ENCODE measurements around the gene PTGFRN. TPM values are rescaled to one million over a fixed set of nuclear protein-coding genes. Genes with fewer than 3 reads are reported as not detected.
A peak's percentile ranks its signal among the peaks of the same experiment; 100 is the strongest.

Gene PTGFRN
- total RNA-seq, 8 experiments from 2014 or later = 30.3 to 246 (median 88.4) TPM

DNA sequence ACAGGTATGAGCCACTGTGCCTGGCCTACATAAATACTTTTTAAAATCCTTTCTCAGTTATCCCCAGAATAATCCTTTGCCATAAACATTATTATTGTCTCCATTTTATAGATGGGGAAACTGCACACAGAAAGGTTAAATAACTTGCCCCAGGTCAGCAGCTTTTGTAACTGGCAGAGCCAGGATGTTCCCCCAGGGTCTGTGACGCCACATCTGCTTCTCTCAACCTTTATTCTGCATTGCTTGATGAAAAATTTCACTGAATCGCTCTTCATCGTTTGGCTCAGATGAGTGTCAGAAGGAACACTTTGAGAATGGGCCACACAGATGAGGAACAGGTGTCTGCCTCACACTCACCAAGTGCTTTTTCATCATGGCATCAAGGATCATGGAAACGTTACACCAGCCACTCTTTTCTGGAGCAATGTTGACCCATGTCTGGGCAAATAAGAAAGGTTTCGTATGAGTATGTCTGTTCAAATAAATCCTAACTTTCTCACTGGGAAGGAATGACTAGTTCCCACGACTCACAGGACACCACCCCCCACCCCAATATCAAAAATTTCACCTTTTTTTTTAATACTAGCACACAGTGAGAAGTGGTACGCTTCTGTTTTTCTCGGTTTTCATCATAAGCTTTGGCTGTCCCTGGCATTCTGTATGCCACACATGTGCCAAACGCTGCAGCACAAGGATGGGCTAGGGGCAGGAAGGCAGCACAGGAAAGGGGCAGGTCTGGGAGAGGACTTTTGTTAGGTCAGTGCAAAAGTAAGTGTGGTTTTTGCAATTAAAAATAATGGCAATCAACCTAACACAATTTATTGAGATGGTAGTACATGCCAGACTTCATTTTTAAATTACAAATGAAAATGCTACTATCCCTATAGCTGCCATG, 9.0 kb upstream of the PTGFRN start:
- WGBS, 10 experiments = 54 to 90% (median 78%) methylated on average over 3 to 9 of the region's 9 CpGs
- Histone ChIP-seq H3K27ac (no peak overlapping the region), H3K4me3 (no peak overlapping the region), H3K4me1 (replicated peaks in 1 of 2) (no peaks in the 10 kb centered on the region)
- in situ Hi-C loops (cut with MboI; ENCODE audit: low pct_unique_long_range_greater_than_20kb in 2 of 9, low sequenced_read_pairs in 9 of 9, unreplicated experiment in 9 of 9) = loop anchor here in 2 of 9 experiments (25.0 kb wide), 2 partner anchors 88 to 163 kb away; no protein-coding TSS in a partner anchor
- ATAC-seq (replicated peaks in 6 of 8) = peak in 1 of 8 experiments; percentile 60

DNA sequence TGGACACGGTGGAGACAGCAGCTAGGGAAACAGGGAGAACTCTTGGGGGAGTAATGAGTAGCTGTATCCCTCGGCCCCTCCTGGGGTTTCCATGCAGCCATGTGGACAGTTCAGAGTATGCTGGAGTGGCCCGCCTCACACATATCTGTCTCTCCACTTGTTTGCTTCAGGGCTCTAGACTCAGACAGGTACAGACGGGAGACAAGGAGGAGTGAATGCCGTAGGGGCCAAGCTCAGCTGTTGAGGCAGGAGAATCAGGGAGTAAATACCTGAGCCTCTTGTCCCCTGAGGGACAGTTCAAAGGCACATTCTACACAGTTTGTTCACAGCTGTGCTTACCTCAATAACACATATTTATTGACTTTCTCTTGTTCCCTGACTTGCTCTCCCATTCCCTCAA, 7.7 kb upstream of the PTGFRN start:
- no peak overlapping the region for H3K4me3 ChIP-seq
- H3K27ac ChIP-seq = no peak overlapping the region
- peak in 1 of 8 experiments; percentile 46 for ATAC-seq (replicated peaks in 6 of 8)
- no peaks in the 10 kb centered on the region for H3K4me1 ChIP-seq (replicated peaks in 1 of 2)
- 57 to 89% (median 80%) methylated on average over 1 to 4 of the region's 5 CpGs; no CpG with 5 or more reads in 4 of the 10 experiments for WGBS, 10 experiments
- in situ Hi-C loops (cut with MboI; ENCODE audit: low pct_unique_long_range_greater_than_20kb in 2 of 9, low sequenced_read_pairs in 9 of 9, unreplicated experiment in 9 of 9) = loop anchor here in 2 of 9 experiments (25.0 kb wide), 2 partner anchors 90 to 165 kb away; no protein-coding TSS in a partner anchor

GRCh38 chr1:116902723-116903383, 6.9 kb upstream of the PTGFRN start:
- 13 to 100% (median 66%) methylated on average over 1 to 3 of the region's 3 CpGs for WGBS, 10 experiments
- H3K27ac ChIP-seq = no peak overlapping the region
- H3K4me1 ChIP-seq (replicated peaks in 1 of 2) = no peaks in the 10 kb centered on the region
- no peak overlapping the region for H3K4me3 ChIP-seq
- ATAC-seq (replicated peaks in 6 of 8) = peak in 6 of 8 experiments; percentile 37 to 81 (median 58)
- in situ Hi-C loops (cut with MboI; ENCODE audit: low pct_unique_long_range_greater_than_20kb in 2 of 9, low sequenced_read_pairs in 9 of 9, unreplicated experiment in 9 of 9) = loop anchor here in 2 of 9 experiments (25.0 kb wide), 2 partner anchors 91 to 166 kb away; no protein-coding TSS in a partner anchor

- ATAC-seq (replicated peaks in 6 of 8) = peak in 2 of 8 experiments; percentile 7 to 13
- 0 to 80% (median 49%) methylated on average over 1 to 2 of the region's 2 CpGs; no CpG with 5 or more reads in 2 of the 10 experiments for WGBS, 10 experiments
- Histone ChIP-seq H3K4me1 (replicated peaks in 1 of 2) (peaks cover 9 to 11% of the 10 kb centered on the region in 2 donors), H3K4me3 (no peak overlapping the region), H3K27ac (no peak overlapping the region)
- in situ Hi-C loops (cut with MboI; ENCODE audit: low pct_unique_long_range_greater_than_20kb in 2 of 9, low sequenced_read_pairs in 9 of 9, unreplicated experiment in 9 of 9) = loop anchor here in 2 of 9 experiments (25.0 kb wide), 2 partner anchors 93 to 168 kb away; no protein-coding TSS in a partner anchor
Measured at GRCh38 chr1:116904791-116905320, 4.9 kb upstream of the PTGFRN start.

DNA sequence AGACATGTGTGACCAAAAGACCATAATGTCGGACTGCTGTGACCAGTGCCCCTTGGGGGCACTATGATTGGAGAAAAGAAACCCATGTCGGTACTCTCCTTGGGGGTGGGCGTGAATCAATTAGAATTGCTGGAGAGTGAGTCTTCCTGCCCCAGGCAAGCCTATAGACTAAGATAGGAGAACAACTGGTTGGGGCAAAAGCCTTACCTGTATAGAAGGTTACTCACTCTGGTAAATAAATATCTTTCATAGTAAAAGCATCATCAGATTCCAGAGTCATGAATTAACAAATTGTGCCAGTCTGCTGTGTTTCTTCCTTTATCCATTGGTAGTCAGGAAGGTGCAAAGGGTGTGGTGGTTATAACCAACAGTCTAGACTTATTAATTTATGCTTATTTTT, 2.9 kb upstream of the PTGFRN start:
- Histone ChIP-seq H3K4me3 (no peak overlapping the region), H3K4me1 (replicated peaks in 1 of 2) (peaks cover 17 to 19% of the 10 kb centered on the region in 2 donors), H3K27ac (no peak overlapping the region)
- ATAC-seq (replicated peaks in 6 of 8) = no peak
- WGBS, 10 experiments = 60 to 100% (median 100%) methylated on average over 1 to 3 of the region's 3 CpGs; no CpG with 5 or more reads in 5 of the 10 experiments
- in situ Hi-C loops (cut with MboI; ENCODE audit: low pct_unique_long_range_greater_than_20kb in 2 of 9, low sequenced_read_pairs in 9 of 9, unreplicated experiment in 9 of 9) = loop anchor here in 2 of 9 experiments (25.0 kb wide), 2 partner anchors 95 to 170 kb away; no protein-coding TSS in a partner anchor

GRCh38 chr1:116907351-116907750, 2.4 kb upstream of the PTGFRN start:
- in situ Hi-C loops (cut with MboI; ENCODE audit: low pct_unique_long_range_greater_than_20kb in 2 of 9, low sequenced_read_pairs in 9 of 9, unreplicated experiment in 9 of 9) = loop anchor here in 2 of 9 experiments (25.0 kb wide), 2 partner anchors 95 to 170 kb away; no protein-coding TSS in a partner anchor
- no peak for ATAC-seq (replicated peaks in 6 of 8)
- Histone ChIP-seq H3K4me1 (replicated peaks in 1 of 2) (peaks cover 23 to 25% of the 10 kb centered on the region in 2 donors), H3K27ac (no peak overlapping the region), H3K4me3 (no peak overlapping the region)
- WGBS, 10 experiments = 72 to 100% (median 90%) methylated on average over 2 to 3 of the region's 3 CpGs; no CpG with 5 or more reads in 3 of the 10 experiments

GRCh38 chr1:116908266-116908665, 1.4 kb upstream of the PTGFRN start:
- in situ Hi-C loops (cut with MboI; ENCODE audit: low pct_unique_long_range_greater_than_20kb in 2 of 9, low sequenced_read_pairs in 9 of 9, unreplicated experiment in 9 of 9) = loop anchor here in 2 of 9 experiments (25.0 kb wide), 2 partner anchors 96 to 171 kb away; no protein-coding TSS in a partner anchor
- peaks cover 27 to 32% of the 10 kb centered on the region in 2 donors for H3K4me1 ChIP-seq (replicated peaks in 1 of 2)
- H3K4me3 ChIP-seq = no peak overlapping the region
- no peak overlapping the region for H3K27ac ChIP-seq
- WGBS, 10 experiments = 88 to 100% (median 97%) methylated on average over 1 to 9 of the region's 9 CpGs
- no peak for ATAC-seq (replicated peaks in 6 of 8)

- 25 to 96% (median 40%) methylated on average over 1 to 11 of the region's 13 CpGs; no CpG with 5 or more reads in 1 of the 10 experiments for WGBS, 10 experiments
- in situ Hi-C loops (cut with MboI; ENCODE audit: low pct_unique_long_range_greater_than_20kb in 2 of 9, low sequenced_read_pairs in 9 of 9, unreplicated experiment in 9 of 9) = loop anchor here in 2 of 9 experiments (25.0 kb wide), 2 partner anchors 97 to 172 kb away; no protein-coding TSS in a partner anchor
- Histone ChIP-seq H3K4me1 (replicated peaks in 1 of 2) (peaks cover 27 to 37% of the 10 kb centered on the region in 2 donors), H3K4me3 (peak overlapping the region; percentile 58 to 83 (median 66)), H3K27ac (no peak overlapping the region)
- ATAC-seq (replicated peaks in 6 of 8) = peak in 5 of 8 experiments; percentile 1 to 54 (median 9)
Measured at GRCh38 chr1:116908820-116909511, 750 bp upstream of the PTGFRN start.

- Histone ChIP-seq H3K4me1 (replicated peaks in 1 of 2) (peaks cover 34 to 48% of the 10 kb centered on the region in 2 donors), H3K4me3 (peak overlapping the region; percentile 58 to 83 (median 66)), H3K27ac (peak overlapping the region in 1 of 2 donors; percentile 1)
- in situ Hi-C loops (cut with MboI; ENCODE audit: low pct_unique_long_range_greater_than_20kb in 2 of 9, low sequenced_read_pairs in 9 of 9, unreplicated experiment in 9 of 9) = loop anchor here in 2 of 9 experiments (25.0 kb wide), 2 partner anchors 98 to 173 kb away; no protein-coding TSS in a partner anchor
- peak in 7 of 8 experiments; percentile 3 to 22 (median 11) for ATAC-seq (replicated peaks in 6 of 8)
- WGBS, 10 experiments = 0 to 5% (median 0%) methylated on average over 1 to 24 of the region's 64 CpGs; no CpG with 5 or more reads in 2 of the 10 experiments
Measured at GRCh38 chr1:116910379-116911187, 867 bp downstream of the PTGFRN start.

- Histone ChIP-seq H3K4me1 (replicated peaks in 1 of 2) (peaks cover 40 to 54% of the 10 kb centered on the region in 2 donors), H3K4me3 (peak overlapping the region; percentile 58 to 83 (median 66)), H3K27ac (no peak overlapping the region)
- peak in 6 of 8 experiments; percentile 1 to 29 (median 11) for ATAC-seq (replicated peaks in 6 of 8)
- in situ Hi-C loops (cut with MboI; ENCODE audit: low pct_unique_long_range_greater_than_20kb in 2 of 9, low sequenced_read_pairs in 9 of 9, unreplicated experiment in 9 of 9) = loop anchor here in 2 of 9 experiments (25.0 kb wide), 2 partner anchors 99 to 174 kb away; no protein-coding TSS in a partner anchor
- WGBS, 10 experiments = 0 to 50% (median 24%) methylated on average over 1 to 6 of the region's 6 CpGs; no CpG with 5 or more reads in 4 of the 10 experiments
Measured at GRCh38 chr1:116911188-116911553, 1.5 kb downstream of the PTGFRN start.

Data from motor neuron (in vitro differentiated cells).